ENCODE measurements around the gene HHATL.

HHATL gene

GRCh38 chr3:42675909-42676308, 26.7 kb downstream of the HHATL start:
- Mint-ChIP-seq H3K4me1 (no peaks in the 10 kb centered on the region), H3K9me3 (peaks cover 35% of the 10 kb centered on the region in 2 donors), H3K4me3 (no peak overlapping the region), H3K27me3 (no peaks in the 10 kb centered on the region), H3K27ac (no peak overlapping the region)
- DNase-seq (no peak), ATAC-seq (no peak)

GRCh38 chr3:42674146-42674545, 28.5 kb downstream of the HHATL start:
- peaks cover 33 to 34% of the 10 kb centered on the region in 2 donors for H3K9me3 Mint-ChIP-seq
- no peak for ATAC-seq
- no peaks in the 10 kb centered on the region for H3K27me3 Mint-ChIP-seq
- no peak overlapping the region for H3K27ac Mint-ChIP-seq
- DNase-seq: no peak
- no peak overlapping the region for H3K4me3 Mint-ChIP-seq
- H3K4me1 Mint-ChIP-seq: no peaks in the 10 kb centered on the region

DNA sequence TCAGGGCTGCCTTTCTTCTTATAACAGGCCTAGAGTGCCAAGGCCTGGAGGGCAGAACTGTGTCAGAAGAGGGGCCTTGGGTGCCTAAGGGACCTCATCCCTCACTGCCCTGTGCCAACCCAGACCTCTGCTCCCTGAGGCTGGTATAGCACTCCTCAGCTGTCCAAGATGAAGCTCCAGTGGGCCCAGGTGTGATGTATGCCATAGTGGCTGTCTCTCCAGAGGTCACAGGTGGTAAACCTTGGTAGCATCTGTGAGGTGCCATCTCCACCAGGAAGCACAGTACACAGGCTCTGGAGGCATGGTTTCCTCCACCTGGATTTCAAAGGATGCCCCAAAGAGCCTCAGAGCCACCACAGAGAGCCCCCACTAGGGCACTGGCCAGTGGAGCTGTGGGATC, 29.5 kb downstream of the HHATL start:
- H3K4me1 Mint-ChIP-seq: no peaks in the 10 kb centered on the region
- no peaks in the 10 kb centered on the region for H3K27me3 Mint-ChIP-seq
- H3K4me3 Mint-ChIP-seq: no peak overlapping the region
- H3K9me3 Mint-ChIP-seq: peaks cover 23 to 31% of the 10 kb centered on the region in 2 donors
- H3K27ac Mint-ChIP-seq: no peak overlapping the region
- DNase-seq: no peak
- ATAC-seq: no peak

GRCh38 chr3:42672515-42672914, 30.1 kb downstream of the HHATL start:
- DNase-seq (no peak), ATAC-seq (no peak)
- H3K27me3 Mint-ChIP-seq: no peaks in the 10 kb centered on the region
- H3K4me1 Mint-ChIP-seq: no peaks in the 10 kb centered on the region
- no peak overlapping the region for H3K27ac Mint-ChIP-seq
- peaks cover 17 to 31% of the 10 kb centered on the region in 2 donors for H3K9me3 Mint-ChIP-seq
- H3K4me3 Mint-ChIP-seq: no peak overlapping the region

GRCh38 chr3:42670670-42671069, 31.9 kb downstream of the HHATL start:
- DNase-seq: no peak
- H3K9me3 Mint-ChIP-seq: peaks cover 0 to 15% of the 10 kb centered on the region in 2 donors
- no peaks in the 10 kb centered on the region for H3K27me3 Mint-ChIP-seq
- H3K4me3 Mint-ChIP-seq: no peak overlapping the region
- no peak overlapping the region for H3K27ac Mint-ChIP-seq
- ATAC-seq: no peak
- H3K4me1 Mint-ChIP-seq: no peaks in the 10 kb centered on the region

DNA sequence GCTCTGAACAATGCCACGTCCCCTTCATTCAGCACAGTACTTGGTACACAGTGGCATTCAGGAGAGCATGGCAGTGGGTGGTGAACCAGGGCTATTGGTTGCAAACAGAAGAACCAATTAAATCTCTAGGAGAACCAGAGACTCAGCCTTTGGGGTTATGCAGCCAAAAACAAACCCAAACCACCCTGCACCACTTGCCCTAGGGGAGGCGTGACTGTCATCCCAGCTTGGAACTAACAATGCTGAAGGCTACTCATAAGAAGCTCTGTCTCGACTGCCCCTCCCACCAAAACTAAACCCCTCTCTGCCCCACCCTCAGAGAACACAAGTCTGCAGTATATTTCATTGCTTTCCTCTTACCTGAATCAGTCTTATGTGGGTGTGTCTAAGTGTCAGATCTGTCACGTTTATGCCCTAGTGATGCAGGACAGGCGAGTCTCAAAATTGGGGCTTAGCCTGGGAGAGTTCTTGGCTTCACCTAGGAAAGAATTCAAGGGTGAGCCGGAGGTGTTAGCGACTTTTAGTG, 32.5 kb downstream of the HHATL start:
- H3K9me3 Mint-ChIP-seq: peaks cover 0 to 15% of the 10 kb centered on the region in 2 donors
- no peaks in the 10 kb centered on the region for H3K4me1 Mint-ChIP-seq
- no peaks in the 10 kb centered on the region for H3K27me3 Mint-ChIP-seq
- no peak for ATAC-seq
- H3K27ac Mint-ChIP-seq: no peak overlapping the region
- no peak overlapping the region for H3K4me3 Mint-ChIP-seq
- no peak for DNase-seq

GRCh38 chr3:42668793-42669217, 33.8 kb downstream of the HHATL start:
- Mint-ChIP-seq H3K9me3 (peaks cover 0 to 15% of the 10 kb centered on the region in 2 donors), H3K27ac (no peak overlapping the region), H3K4me3 (no peak overlapping the region), H3K4me1 (no peaks in the 10 kb centered on the region), H3K27me3 (no peaks in the 10 kb centered on the region)
- no peak for DNase-seq
- no peak for ATAC-seq

- ATAC-seq (no peak), DNase-seq (no peak)
- H3K4me1 Mint-ChIP-seq: no peaks in the 10 kb centered on the region
- no peak overlapping the region for H3K4me3 Mint-ChIP-seq
- no peaks in the 10 kb centered on the region for H3K27me3 Mint-ChIP-seq
- peaks cover 0 to 15% of the 10 kb centered on the region in 2 donors for H3K9me3 Mint-ChIP-seq
- no peak overlapping the region for H3K27ac Mint-ChIP-seq
Observed at GRCh38 chr3:42668413-42668760, 34.2 kb downstream of the HHATL start.

- Mint-ChIP-seq H3K27me3 (no peaks in the 10 kb centered on the region), H3K4me3 (no peak overlapping the region), H3K27ac (no peak overlapping the region), H3K4me1 (no peaks in the 10 kb centered on the region), H3K9me3 (peaks cover 0 to 15% of the 10 kb centered on the region in 2 donors)
- peak in 1 of 2 donors; percentile 6 for DNase-seq
- no peak for ATAC-seq
Observed at GRCh38 chr3:42667523-42668412, 34.8 kb downstream of the HHATL start.

GRCh38 chr3:42667096-42667522, 35.5 kb downstream of the HHATL start:
- DNase-seq (peak in 1 of 2 donors; percentile 7), ATAC-seq (no peak)
- no peaks in the 10 kb centered on the region for H3K27me3 Mint-ChIP-seq
- peaks cover 0 to 15% of the 10 kb centered on the region in 2 donors for H3K9me3 Mint-ChIP-seq
- H3K4me3 Mint-ChIP-seq: no peak overlapping the region
- no peaks in the 10 kb centered on the region for H3K4me1 Mint-ChIP-seq
- no peak overlapping the region for H3K27ac Mint-ChIP-seq

GRCh38 chr3:42666577-42666998, 36.0 kb downstream of the HHATL start:
- no peaks in the 10 kb centered on the region for H3K4me1 Mint-ChIP-seq
- no peak overlapping the region for H3K4me3 Mint-ChIP-seq
- no peak overlapping the region for H3K27ac Mint-ChIP-seq
- no peak for ATAC-seq
- H3K9me3 Mint-ChIP-seq: peaks cover 0 to 15% of the 10 kb centered on the region in 2 donors
- no peaks in the 10 kb centered on the region for H3K27me3 Mint-ChIP-seq
- DNase-seq: peak in 1 of 2 donors; percentile 6

DNA sequence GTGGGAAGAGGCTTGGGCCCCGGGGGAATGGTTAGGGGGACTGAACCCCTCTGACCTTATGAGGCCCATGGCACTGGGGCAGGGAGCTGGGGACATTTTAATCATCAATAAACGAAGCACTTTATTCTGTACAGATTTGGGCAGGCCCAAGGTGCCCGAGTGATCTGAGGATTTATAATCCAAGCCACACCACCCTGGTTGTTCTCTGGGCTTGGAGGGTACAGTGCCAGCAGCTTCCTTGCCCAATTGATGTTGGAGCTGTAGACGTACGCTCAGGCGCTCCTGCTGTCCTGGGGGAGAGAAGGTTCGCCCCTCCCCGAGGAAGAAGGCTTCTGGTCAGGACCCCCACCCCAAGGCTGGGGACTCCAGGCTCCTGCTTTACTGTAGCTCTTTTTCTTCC, 36.6 kb downstream of the HHATL start:
- ATAC-seq: no peak
- H3K4me3 Mint-ChIP-seq: no peak overlapping the region
- H3K27me3 Mint-ChIP-seq: no peaks in the 10 kb centered on the region
- H3K9me3 Mint-ChIP-seq: peaks cover 0 to 15% of the 10 kb centered on the region in 2 donors
- no peaks in the 10 kb centered on the region for H3K4me1 Mint-ChIP-seq
- DNase-seq: peak in 1 of 2 donors; percentile 4
- H3K27ac Mint-ChIP-seq: peak overlapping the region in 1 of 2 donors; percentile 75

GRCh38 chr3:42665050-42665878, 37.3 kb downstream of the HHATL start:
- Mint-ChIP-seq H3K27me3 (no peaks in the 10 kb centered on the region), H3K27ac (peak overlapping the region in 1 of 2 donors; percentile 92), H3K9me3 (peaks cover 0 to 15% of the 10 kb centered on the region in 2 donors), H3K4me1 (no peaks in the 10 kb centered on the region), H3K4me3 (no peak overlapping the region)
- ATAC-seq (peak; percentile 19), DNase-seq (peak in 1 of 2 donors; percentile 7)

DNA sequence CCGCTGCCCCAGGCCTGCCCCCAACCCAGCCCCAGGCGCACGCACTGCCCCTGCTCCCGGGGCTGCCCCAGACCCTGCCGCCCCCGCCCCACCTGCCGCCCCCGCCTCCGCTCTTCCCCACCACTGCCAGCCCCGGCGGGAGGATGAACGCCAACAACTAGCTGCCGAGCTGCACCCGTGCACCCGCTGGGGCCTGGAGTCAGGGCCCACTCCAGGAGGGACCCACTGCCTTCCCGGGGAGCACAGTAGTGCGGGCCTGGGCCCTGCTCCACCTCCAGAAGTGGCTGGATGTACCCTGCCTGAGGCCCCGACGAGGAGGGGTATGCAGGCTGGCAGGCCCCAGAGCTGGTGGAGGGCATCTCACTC, 38.2 kb downstream of the HHATL start:
- Mint-ChIP-seq H3K27ac (no peak overlapping the region), H3K4me1 (no peaks in the 10 kb centered on the region), H3K9me3 (peaks cover 0 to 15% of the 10 kb centered on the region in 2 donors), H3K27me3 (no peaks in the 10 kb centered on the region), H3K4me3 (no peak overlapping the region)
- peak; percentile 34 for ATAC-seq
- no peak for DNase-seq

- ATAC-seq (no peak), DNase-seq (no peak)
- no peaks in the 10 kb centered on the region for H3K4me1 Mint-ChIP-seq
- H3K27me3 Mint-ChIP-seq: no peaks in the 10 kb centered on the region
- H3K9me3 Mint-ChIP-seq: peaks cover 0 to 11% of the 10 kb centered on the region in 2 donors
- no peak overlapping the region for H3K4me3 Mint-ChIP-seq
- peak overlapping the region in 1 of 2 donors; percentile 6 for H3K27ac Mint-ChIP-seq
Observed at GRCh38 chr3:42663581-42664437, 38.8 kb downstream of the HHATL start.
